ENCODE data around the gene SNAI3.

The SNAI3 gene

GRCh38 chr16:88631384-88631783 is 54.9 kb downstream of the SNAI3 start:
- no peak for ATAC-seq
- no peak for TF ChIP-seq CSDC2 (CRISPR knock-in tag; IDR thresholded peaks at IDR 0.05)

- ATAC-seq = no peak
- TF ChIP-seq ZNF565 (CRISPR knock-in tag; conservative IDR thresholded peaks at IDR 0.05; ENCODE audit: low read depth) (no peak), TOX (CRISPR knock-in tag; IDR thresholded peaks at IDR 0.05; ENCODE audit: borderline replicate concordance) (no peak), ZNF8 (CRISPR knock-in tag; IDR thresholded peaks at IDR 0.05) (no peak), OSR1 (CRISPR knock-in tag; IDR thresholded peaks at IDR 0.05) (no peak), CSDC2 (CRISPR knock-in tag; IDR thresholded peaks at IDR 0.05) (no peak), ARNTL (CRISPR knock-in tag; IDR thresholded peaks at IDR 0.05; ENCODE audit: borderline replicate concordance, low read depth) (no peak), ZC3H10 (CRISPR knock-in tag; IDR thresholded peaks at IDR 0.05) (no peak), SNAI2 (CRISPR knock-in tag; IDR thresholded peaks at IDR 0.05) (no peak), TSHZ2 (CRISPR knock-in tag; IDR thresholded peaks at IDR 0.05) (no peak)
Observed at GRCh38 chr16:88630941-88631340, 55.4 kb downstream of the SNAI3 start.

- ATAC-seq = no peak
- TF ChIP-seq ESRRG (CRISPR knock-in tag; IDR thresholded peaks at IDR 0.05) (no peak), ZFP3 (CRISPR knock-in tag; IDR thresholded peaks at IDR 0.05) (no peak), POU6F1 (CRISPR knock-in tag; IDR thresholded peaks at IDR 0.05; ENCODE audit: borderline replicate concordance, low read depth) (no peak), TCF4 (CRISPR knock-in tag; IDR thresholded peaks at IDR 0.05; ENCODE audit: borderline replicate concordance) (no peak), ZNF8 (CRISPR knock-in tag; IDR thresholded peaks at IDR 0.05) (no peak), ZNF565 (CRISPR knock-in tag; conservative IDR thresholded peaks at IDR 0.05; ENCODE audit: low read depth) (no peak)
Observed at GRCh38 chr16:88630433-88630832, 55.9 kb downstream of the SNAI3 start.

- ATAC-seq = no peak
- no peak for TF ChIP-seq ZNF565 (CRISPR knock-in tag; conservative IDR thresholded peaks at IDR 0.05; ENCODE audit: low read depth)
- TF ChIP-seq ZNF70 (CRISPR knock-in tag; IDR thresholded peaks at IDR 0.05) = no peak
- TF ChIP-seq ZNF8 (CRISPR knock-in tag; IDR thresholded peaks at IDR 0.05) = no peak
- TF ChIP-seq ESRRG (CRISPR knock-in tag; IDR thresholded peaks at IDR 0.05) = no peak
- no peak for TF ChIP-seq CSDC2 (CRISPR knock-in tag; IDR thresholded peaks at IDR 0.05)
- TF ChIP-seq TCF4 (CRISPR knock-in tag; IDR thresholded peaks at IDR 0.05; ENCODE audit: borderline replicate concordance) = no peak
- no peak for TF ChIP-seq TOX (CRISPR knock-in tag; IDR thresholded peaks at IDR 0.05; ENCODE audit: borderline replicate concordance)
- TF ChIP-seq ZC3H10 (CRISPR knock-in tag; IDR thresholded peaks at IDR 0.05) = no peak
- TF ChIP-seq ZFP3 (CRISPR knock-in tag; IDR thresholded peaks at IDR 0.05) = no peak
- TF ChIP-seq PPARA (CRISPR knock-in tag; IDR thresholded peaks at IDR 0.05; ENCODE audit: borderline replicate concordance) = no peak
- TF ChIP-seq PATZ1 (CRISPR knock-in tag; IDR thresholded peaks at IDR 0.05; ENCODE audit: borderline replicate concordance) = no peak
- no peak for TF ChIP-seq ARNTL (CRISPR knock-in tag; IDR thresholded peaks at IDR 0.05; ENCODE audit: borderline replicate concordance, low read depth)
- no peak for TF ChIP-seq ZFP30 (CRISPR knock-in tag; IDR thresholded peaks at IDR 0.05)
- no peak for TF ChIP-seq CSRNP3 (CRISPR knock-in tag; IDR thresholded peaks at IDR 0.05)
- no peak for TF ChIP-seq ISL1 (CRISPR knock-in tag; IDR thresholded peaks at IDR 0.05)
- no peak for TF ChIP-seq SNAI2 (CRISPR knock-in tag; IDR thresholded peaks at IDR 0.05)
- no peak for TF ChIP-seq GLIS3 (CRISPR knock-in tag; IDR thresholded peaks at IDR 0.05)
- TF ChIP-seq RARB (CRISPR knock-in tag; IDR thresholded peaks at IDR 0.05) = no peak
- no peak for TF ChIP-seq BACH2 (CRISPR knock-in tag; IDR thresholded peaks at IDR 0.05; ENCODE audit: borderline replicate concordance)
- TF ChIP-seq TSHZ2 (CRISPR knock-in tag; IDR thresholded peaks at IDR 0.05) = no peak
Observed at GRCh38 chr16:88629835-88630234, 56.5 kb downstream of the SNAI3 start.
